NCI-H345 (cell line): ENCODE results near the gene H2BK1.

ENCODE experiments used
- DNase-seq: peaks from one replicate; lab custom pipeline; 2025; lab: John Stamatoyannopoulos, UW

H2BK1 gene

GRCh38 chr7:151245360-151246101 is 35.2 kb upstream of the H2BK1 start:
- DNase-seq: peak; percentile 33

- DNase-seq: no peak
These were observed 34.6 kb upstream of the H2BK1 start for GRCh38 chr7:151244841-151245346.

GRCh38 chr7:151244196-151244840 is 34.0 kb upstream of the H2BK1 start:
- peak; percentile 64 for DNase-seq

GRCh38 chr7:151243408-151244195 is 33.3 kb upstream of the H2BK1 start:
- DNase-seq: peak; percentile 22

- no peak for DNase-seq
These were observed 32.7 kb upstream of the H2BK1 start for GRCh38 chr7:151243045-151243349.

GRCh38 chr7:151242159-151243044 is 32.1 kb upstream of the H2BK1 start:
- no peak for DNase-seq

GRCh38 chr7:151241755-151242096 is 31.4 kb upstream of the H2BK1 start:
- no peak for DNase-seq

- no peak for DNase-seq
These were observed 30.9 kb upstream of the H2BK1 start for GRCh38 chr7:151240942-151241754.

- DNase-seq: no peak
These were observed 30.2 kb upstream of the H2BK1 start for GRCh38 chr7:151240536-151240935.

- DNase-seq: no peak
These were observed 29.7 kb upstream of the H2BK1 start for GRCh38 chr7:151239837-151240459.

- DNase-seq: no peak
These were observed 28.9 kb upstream of the H2BK1 start for GRCh38 chr7:151238924-151239836.

- no peak for DNase-seq
These were observed 28.0 kb upstream of the H2BK1 start for GRCh38 chr7:151238190-151238810.

- no peak for DNase-seq
These were observed 27.2 kb upstream of the H2BK1 start for GRCh38 chr7:151237244-151238189.

- DNase-seq: no peak
These were observed 26.1 kb upstream of the H2BK1 start for GRCh38 chr7:151236406-151236805.

GRCh38 chr7:151235091-151235787 is 25.0 kb upstream of the H2BK1 start:
- DNase-seq: no peak

- DNase-seq: no peak
These were observed 23.5 kb upstream of the H2BK1 start for GRCh38 chr7:151233804-151234203.
